SK-N-SH (cell line): ENCODE data around the gene DUSP2.

Source experiments
- FOSL2 ChIP-seq: IDR thresholded peaks from 2 replicates; pipeline ENCODE4 v1.4.0; 2012; ENCODE audit warnings: low read depth, mild to moderate bottlenecking, moderate library complexity, borderline replicate concordance
- NFIC ChIP-seq: IDR thresholded peaks from 2 replicates; pipeline ENCODE4 v1.4.0; 2012; ENCODE audit warnings: borderline replicate concordance
- POLR2AphosphoS5 ChIP-seq: IDR thresholded peaks from 2 replicates; pipeline ENCODE4 v1.6.1; 2012; ENCODE audit warnings: low read depth, low read length
- RFX5 ChIP-seq: IDR thresholded peaks from 2 replicates; pipeline ENCODE4 v1.6.1; 2012; ENCODE audit warnings: mild to moderate bottlenecking, improper control_type of control experiment, low read length
- RXRA ChIP-seq: IDR thresholded peaks from 2 replicates; pipeline ENCODE4 v1.4.0; 2012; ENCODE audit warnings: low read depth, mild to moderate bottlenecking, borderline replicate concordance
- SMC3 ChIP-seq: IDR thresholded peaks from 2 replicates; pipeline ENCODE4 v1.6.1; 2012; ENCODE audit warnings: low read depth, low read length, improper control_type of control experiment
- YY1 ChIP-seq: IDR thresholded peaks from 2 replicates; pipeline ENCODE4 v1.4.0; 2012; ENCODE audit warnings: low read depth, mild to moderate bottlenecking
- TF ChIP-seq, protein P1 (sequence below): fragments of 150-350 bp; IDR thresholded peaks from 2 replicates; pipeline ENCODE4 v1.6.1; 2017; ENCODE audit warnings: antibody characterized with exemption, low read length, low read depth, borderline replicate concordance
- TF ChIP-seq, protein P2 (sequence below): fragments of 200-600 bp; sonication (generic); IDR thresholded peaks from 2 replicates; pipeline ENCODE4 v1.6.1; 2017; ENCODE audit warnings: antibody characterized with exemption, mild to moderate bottlenecking, moderate library complexity
- TF ChIP-seq, protein P3 (sequence below): IDR thresholded peaks from 2 replicates; pipeline ENCODE4 v1.4.0; 2012; ENCODE audit warnings: low read depth, borderline replicate concordance
- TF ChIP-seq, protein P4 (sequence below): IDR thresholded peaks from 2 replicates; pipeline ENCODE4 v1.4.0; 2012; ENCODE audit warnings: low read depth

DNA sequence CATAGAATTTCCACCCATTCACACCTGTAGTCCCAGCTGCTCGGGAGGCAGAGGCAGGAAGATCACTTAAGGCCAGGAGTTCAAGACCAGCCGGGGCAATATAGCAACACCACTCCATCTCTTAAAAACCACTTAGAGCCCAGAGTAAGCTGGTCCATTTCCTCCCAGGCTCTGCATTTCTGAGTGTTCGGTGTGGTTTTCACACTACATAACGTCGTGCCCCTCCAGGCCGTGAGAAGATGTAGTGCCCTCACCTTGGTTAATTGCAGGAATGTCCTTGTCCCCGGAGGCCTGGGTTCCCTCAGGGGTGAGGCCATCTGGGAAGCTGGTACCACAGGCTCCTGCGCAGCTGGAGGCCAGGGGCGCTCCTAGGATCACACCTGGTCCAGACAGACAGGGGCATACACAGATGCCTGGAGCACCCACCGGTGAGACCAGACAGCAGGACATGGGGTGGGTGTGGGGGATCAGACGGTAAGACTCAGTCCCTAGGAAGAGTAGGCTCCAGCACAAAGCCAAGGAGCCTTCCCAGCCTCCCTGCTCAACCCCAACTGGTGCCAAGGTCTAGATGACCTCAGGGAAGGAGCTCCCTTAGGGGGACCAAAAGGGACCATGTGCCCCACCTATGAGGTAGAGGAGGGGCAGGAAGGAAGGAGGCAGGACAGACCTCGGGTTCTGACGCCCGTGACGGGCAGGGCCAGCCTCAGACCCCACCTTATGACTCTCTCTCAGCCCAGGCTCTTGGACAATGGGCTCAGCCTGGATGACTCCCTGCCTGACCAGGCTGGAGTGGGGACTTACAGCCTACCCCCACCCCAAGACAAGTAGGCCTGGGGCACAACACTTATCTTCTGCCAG, 7.7 kb downstream of the DUSP2 start:
- TF ChIP-seq, protein P1, sequence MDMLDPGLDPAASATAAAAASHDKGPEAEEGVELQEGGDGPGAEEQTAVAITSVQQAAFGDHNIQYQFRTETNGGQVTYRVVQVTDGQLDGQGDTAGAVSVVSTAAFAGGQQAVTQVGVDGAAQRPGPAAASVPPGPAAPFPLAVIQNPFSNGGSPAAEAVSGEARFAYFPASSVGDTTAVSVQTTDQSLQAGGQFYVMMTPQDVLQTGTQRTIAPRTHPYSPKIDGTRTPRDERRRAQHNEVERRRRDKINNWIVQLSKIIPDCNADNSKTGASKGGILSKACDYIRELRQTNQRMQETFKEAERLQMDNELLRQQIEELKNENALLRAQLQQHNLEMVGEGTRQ, result no peak
- TF ChIP-seq, protein P2, sequence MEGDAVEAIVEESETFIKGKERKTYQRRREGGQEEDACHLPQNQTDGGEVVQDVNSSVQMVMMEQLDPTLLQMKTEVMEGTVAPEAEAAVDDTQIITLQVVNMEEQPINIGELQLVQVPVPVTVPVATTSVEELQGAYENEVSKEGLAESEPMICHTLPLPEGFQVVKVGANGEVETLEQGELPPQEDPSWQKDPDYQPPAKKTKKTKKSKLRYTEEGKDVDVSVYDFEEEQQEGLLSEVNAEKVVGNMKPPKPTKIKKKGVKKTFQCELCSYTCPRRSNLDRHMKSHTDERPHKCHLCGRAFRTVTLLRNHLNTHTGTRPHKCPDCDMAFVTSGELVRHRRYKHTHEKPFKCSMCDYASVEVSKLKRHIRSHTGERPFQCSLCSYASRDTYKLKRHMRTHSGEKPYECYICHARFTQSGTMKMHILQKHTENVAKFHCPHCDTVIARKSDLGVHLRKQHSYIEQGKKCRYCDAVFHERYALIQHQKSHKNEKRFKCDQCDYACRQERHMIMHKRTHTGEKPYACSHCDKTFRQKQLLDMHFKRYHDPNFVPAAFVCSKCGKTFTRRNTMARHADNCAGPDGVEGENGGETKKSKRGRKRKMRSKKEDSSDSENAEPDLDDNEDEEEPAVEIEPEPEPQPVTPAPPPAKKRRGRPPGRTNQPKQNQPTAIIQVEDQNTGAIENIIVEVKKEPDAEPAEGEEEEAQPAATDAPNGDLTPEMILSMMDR, result no peak
- TF ChIP-seq, protein P3, sequence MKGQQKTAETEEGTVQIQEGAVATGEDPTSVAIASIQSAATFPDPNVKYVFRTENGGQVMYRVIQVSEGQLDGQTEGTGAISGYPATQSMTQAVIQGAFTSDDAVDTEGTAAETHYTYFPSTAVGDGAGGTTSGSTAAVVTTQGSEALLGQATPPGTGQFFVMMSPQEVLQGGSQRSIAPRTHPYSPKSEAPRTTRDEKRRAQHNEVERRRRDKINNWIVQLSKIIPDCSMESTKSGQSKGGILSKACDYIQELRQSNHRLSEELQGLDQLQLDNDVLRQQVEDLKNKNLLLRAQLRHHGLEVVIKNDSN, result no peak
- TF ChIP-seq NFIC, result no peak
- TF ChIP-seq POLR2AphosphoS5, result no peak
- TF ChIP-seq RXRA, result no peak
- no peak for TF ChIP-seq SMC3
- no peak for TF ChIP-seq FOSL2
- no peak for TF ChIP-seq RFX5
- TF ChIP-seq, protein P4, sequence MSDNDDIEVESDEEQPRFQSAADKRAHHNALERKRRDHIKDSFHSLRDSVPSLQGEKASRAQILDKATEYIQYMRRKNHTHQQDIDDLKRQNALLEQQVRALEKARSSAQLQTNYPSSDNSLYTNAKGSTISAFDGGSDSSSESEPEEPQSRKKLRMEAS, result no peak
- no peak for TF ChIP-seq YY1
